GM18907 (cell line): Measurements from ENCODE around the gene CACNA1S.

ENCODE experiments used
- ATAC-seq: cut with Tn5 transposase; IDR thresholded peaks from one replicate; pipeline ENCODE4 v1.9.1; 2021; ENCODE audit warnings: mild to moderate bottlenecking, moderate library complexity; ENCODE audit not compliant: unreplicated experiment

Gene CACNA1S

DNA sequence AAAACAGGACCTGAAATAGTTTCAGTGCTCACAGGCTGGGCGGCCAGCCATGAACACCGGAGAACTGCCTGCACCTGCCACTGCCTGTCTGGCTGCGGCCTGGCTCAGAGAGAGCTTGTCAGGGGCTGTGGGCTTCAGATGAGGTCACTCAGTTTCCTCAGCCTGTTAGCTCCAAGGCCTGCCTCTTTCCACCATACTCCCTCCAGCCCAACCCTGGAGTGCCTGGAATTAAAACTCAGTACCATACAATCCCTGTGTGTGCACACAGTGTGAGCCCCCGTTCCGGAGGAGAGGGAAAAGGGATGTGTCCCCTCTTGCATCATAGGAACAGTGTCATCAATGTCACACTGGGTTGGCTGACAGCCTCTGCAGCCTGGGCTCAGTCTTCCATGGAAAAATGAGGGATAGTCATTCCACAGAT, 16.2 kb downstream of the CACNA1S start:
- ATAC-seq = no peak

- no peak for ATAC-seq
Observed at GRCh38 chr1:201095581-201095980, 16.6 kb downstream of the CACNA1S start.

DNA sequence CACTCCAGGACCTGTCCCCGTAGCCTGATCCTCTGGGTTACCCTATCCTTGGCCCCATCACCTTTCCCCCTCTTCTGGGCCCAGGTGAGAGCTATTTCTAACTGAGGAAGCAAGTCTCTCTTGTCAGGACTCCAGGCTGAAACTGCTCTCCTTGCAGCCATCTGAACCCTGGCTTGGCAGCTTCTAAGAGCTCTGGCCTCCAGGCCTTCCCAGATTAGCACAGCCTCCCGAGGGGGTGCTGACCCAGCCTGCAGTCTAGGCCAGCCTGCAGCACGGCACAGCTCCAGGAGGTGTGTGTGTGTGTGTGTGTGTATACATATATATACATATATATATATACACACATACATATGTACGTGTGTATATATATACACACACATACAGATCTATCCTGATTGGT, 17.4 kb downstream of the CACNA1S start:
- ATAC-seq = no peak

- no peak for ATAC-seq
Observed at GRCh38 chr1:201093962-201094361, 18.3 kb downstream of the CACNA1S start.

GRCh38 chr1:201093561-201093960, 18.7 kb downstream of the CACNA1S start:
- no peak for ATAC-seq

DNA sequence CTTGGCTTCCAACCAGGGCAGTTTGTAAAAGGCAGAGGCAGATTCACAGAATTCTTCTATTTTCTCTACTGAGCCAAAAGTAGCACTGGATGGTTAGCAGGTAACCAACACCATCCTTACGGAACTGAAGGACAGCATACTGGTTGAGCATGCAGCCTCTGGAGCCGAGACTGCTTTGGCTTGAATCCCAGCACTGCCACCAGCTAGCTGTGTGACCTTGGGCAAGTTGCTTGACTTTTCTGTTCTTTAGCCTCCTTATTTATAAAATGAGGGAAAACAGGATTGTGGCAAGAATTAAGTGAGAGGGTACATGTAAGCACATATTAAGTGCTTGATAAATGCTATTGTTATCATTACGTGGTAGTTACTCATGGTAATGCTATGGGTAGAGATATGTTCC, 19.5 kb downstream of the CACNA1S start:
- no peak for ATAC-seq

DNA sequence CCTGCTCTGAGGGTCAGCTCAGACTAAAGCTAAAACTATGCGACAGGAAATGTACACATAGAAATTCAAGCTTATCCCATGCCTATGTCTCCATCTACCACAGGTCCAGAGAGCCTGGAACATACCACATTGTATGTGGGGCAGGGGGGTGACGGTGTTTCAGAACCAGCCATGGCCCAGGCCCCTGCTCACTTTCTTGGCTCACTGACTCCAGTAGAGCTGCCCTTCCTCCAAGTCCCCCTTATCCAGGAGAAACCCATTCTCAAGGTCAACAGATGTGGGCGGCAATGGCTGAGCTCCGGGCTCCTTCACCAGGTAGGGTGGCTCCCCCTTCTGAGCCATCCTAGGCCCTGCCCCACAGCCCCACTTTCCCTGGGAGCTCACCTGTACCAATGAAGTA, 21.0 kb downstream of the CACNA1S start:
- ATAC-seq = no peak

DNA sequence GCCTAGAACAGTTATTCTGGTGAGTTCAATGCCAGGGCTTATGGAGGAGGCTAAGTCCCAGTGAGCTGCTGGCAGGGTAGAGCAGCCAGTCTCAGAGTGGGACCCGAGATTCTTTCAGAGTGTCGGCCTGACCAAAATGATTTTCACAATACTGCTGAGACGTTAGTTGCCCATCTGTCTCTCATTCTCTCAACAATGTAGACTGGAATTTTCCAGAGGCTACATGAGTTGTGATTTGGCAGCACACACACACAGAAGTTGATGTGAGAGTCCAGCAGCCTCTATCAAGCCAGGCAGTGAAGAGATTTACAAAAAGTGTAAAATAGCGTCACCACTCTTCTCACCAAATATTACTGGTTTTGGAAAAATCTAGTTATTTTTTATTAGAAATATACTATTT, 21.7 kb downstream of the CACNA1S start:
- no peak for ATAC-seq

DNA sequence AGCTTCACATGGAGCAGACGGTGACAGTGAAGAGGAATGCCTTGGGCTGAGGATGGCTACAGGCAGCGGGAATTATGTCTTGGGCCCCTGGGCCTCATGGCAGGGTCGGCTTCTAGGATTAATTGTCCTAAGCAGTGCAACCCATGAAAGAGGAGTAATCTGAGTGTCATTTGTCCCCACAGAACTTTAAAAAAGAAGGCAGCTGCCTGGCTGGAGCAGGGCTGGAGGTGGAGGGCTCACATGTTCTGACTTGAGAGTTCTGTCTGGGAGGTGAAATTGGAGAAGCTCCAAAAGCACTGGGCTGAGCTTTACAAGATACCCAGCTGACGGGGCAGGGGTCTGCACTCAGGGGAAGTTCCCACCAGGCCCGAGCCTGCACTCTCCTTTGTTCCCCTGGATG, 22.6 kb downstream of the CACNA1S start:
- no peak for ATAC-seq

DNA sequence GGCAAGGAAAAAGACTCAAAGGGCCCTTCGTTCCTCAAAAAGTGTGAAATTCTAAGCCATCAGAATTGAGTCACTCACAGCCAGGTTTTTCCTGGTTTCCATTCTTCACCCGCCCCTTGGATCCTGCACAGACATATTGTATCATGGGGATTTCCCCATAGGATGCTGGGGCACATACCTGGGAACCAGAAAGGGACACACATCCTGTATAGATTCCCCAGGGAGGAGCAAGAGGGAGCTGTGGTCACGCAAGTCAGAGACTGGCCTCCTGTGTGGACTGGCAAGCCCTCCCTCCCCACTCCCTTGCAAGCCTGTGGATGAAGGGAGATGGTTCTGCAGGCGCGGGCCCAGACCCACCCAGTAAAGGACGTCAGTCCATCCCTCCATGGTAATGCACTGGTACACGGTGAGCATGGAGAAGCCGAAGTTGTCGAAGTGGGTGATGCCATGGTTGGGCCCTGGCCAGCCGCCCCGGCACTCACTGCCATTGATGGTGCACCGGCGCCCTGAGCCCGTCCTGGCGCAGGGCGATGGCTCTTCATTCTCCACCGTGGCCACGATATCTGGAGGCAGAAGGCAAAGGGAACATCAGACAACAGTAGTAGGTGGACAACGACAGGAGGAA, 23.2 kb downstream of the CACNA1S start:
- no peak for ATAC-seq

GRCh38 chr1:201088395-201088794, 23.8 kb downstream of the CACNA1S start:
- no peak for ATAC-seq

DNA sequence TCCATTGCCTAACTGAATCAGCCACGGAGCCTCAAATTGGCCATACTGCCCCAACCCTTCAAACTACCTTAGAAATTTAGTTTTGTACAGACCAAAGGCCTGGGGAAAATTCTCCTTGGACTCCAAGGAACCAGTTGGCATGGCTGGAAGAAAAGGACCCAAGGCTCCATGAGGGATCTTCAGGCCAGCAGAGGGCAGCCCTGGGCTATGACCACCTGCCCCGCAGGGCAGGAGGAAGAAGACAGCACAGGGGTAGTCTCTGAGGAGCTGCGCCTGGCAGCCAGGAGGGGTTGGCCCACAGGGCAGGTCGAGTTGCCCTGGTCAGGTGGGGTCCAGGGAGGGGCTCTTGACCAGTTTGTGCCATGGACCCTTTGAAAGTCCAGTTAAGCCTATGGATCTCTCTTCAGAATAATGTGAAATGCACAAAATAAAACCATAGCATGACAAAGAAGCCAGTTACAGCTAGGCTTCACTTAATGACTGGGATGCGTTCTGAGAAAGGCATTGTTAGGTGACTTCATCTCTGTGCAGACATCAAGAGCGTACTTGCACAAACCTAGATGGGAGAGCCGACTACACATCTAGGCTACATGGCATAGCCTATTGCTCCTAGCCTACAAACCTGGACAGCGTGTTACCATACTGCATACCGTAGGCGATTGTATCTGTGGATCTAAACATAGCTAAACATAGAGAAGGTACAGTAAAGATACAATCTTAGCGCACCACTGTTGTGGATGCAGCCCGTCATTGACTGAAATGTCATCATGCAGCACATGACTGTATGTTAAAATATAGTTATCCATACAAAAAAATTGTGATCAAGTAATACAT, 26.1 kb downstream of the CACNA1S start:
- ATAC-seq = no peak

DNA sequence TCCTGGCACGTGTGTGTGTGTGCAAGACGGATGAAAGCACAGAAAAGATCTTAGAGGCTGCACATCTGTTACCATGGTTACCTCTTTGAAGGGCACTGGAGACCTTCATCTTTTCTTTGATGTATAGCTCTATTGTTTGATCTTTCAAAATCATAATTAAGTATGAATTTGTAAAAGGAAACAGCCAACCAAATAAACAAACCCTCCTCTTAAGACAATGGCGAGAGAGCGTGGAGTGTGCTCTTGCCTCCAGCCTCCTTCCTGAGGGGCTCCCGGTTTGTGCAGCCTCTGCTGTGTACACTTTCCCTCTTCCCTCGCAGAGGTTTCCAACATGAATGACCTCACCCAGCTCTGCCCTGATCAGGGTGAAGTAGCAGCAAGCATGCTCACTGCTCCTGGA, 27.9 kb downstream of the CACNA1S start:
- ATAC-seq = no peak

GRCh38 chr1:201083741-201084140, 28.5 kb downstream of the CACNA1S start:
- no peak for ATAC-seq

- ATAC-seq = no peak
Observed at GRCh38 chr1:201080135-201080534, 32.1 kb downstream of the CACNA1S start.

GRCh38 chr1:201077736-201078135, 34.5 kb downstream of the CACNA1S start:
- no peak for ATAC-seq

- no peak for ATAC-seq
Observed at GRCh38 chr1:201077116-201077515, 35.1 kb downstream of the CACNA1S start.

GRCh38 chr1:201076092-201076491, 36.1 kb downstream of the CACNA1S start:
- ATAC-seq = no peak

DNA sequence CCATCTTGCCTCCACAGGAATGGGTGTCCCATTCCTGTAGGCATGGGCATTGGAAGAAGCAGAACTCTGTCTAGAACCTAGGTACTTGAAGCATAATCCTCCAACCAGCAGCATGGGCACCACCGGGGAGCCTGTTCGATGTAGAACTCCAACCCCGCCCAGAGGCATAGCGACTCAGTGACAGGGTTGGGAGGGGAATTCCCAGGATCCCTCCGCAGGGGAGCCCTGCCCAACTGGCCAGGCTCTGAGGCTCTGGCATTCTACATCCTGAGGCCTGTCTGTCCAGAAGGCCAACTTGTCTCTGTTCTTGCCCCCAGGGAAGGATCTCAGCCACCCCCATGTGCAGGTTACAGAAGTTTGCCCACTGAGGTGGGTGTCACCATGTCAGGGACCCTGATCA, 38.2 kb downstream of the CACNA1S start:
- no peak for ATAC-seq

- no peak for ATAC-seq
Observed at GRCh38 chr1:201072922-201073321, 39.3 kb downstream of the CACNA1S start.

- ATAC-seq = no peak
Observed at GRCh38 chr1:201072149-201072548, 40.1 kb downstream of the CACNA1S start.

GRCh38 chr1:201069636-201070035, 42.6 kb downstream of the CACNA1S start:
- no peak for ATAC-seq

- ATAC-seq = no peak
Observed at GRCh38 chr1:201068976-201069375, 43.2 kb downstream of the CACNA1S start.
